Nucleus accumbens (tissue), 56 donors: Measurements from ENCODE around the gene WASL.

Experiments
- DNase-seq, 56 donors: peaks; one replicate each; lab custom pipeline; 2025; lab: John Stamatoyannopoulos, UW

WASL gene

DNA sequence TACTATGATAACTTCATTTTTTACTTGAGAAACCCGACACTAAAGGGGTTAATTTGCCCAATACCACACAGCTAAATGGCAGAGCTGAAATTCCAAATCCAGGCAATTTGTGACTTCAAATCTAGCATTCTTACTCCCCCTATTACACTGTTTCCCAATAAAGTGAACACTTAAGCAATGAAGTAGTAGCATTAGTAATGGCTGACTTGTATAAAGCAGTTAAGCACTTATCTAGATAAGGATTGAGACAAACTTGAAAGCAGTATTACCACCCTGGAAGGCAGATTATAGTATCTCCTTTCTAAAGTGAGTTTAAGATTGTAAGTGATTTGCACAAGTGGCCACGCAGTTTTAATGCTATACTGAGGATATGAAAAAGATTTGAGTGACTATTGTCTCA is 39.3 kb downstream of the WASL start:
- DNase-seq = no peak

- no peak for DNase-seq
These were observed 43.4 kb downstream of the WASL start for GRCh38 chr7:123705211-123705901.

DNA sequence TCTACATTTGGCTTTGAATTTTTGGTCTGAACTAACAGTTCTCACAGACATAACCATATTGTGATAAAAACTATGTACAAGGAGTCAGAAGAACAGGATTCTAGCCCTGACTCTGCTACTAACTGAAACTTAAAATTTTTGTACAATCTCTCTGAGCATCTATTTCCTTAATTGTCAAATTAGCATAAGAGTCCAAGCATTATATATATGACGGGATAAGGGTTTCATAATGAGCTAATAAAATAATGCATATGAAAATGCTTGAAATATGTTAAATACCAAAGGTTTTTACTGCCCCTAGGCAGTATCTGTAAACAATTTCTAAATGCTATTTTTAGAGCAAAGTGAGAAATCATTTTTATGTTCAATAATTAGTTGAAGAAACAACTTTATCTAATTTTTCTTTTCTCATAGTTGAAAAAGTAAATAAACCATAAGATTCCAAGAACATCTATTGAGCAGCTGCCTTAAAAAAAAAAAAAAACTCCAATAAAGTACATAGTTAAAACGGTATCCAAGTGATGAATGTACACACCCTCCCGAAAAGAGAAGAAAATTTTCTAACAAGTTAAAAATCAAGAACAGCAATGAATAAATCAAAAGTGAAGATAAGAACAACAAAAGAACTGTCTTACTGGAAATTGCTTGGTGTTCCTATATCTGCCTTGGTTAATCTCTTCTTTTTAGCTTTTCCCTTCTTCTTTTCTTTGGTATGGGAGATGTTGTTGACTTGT is 52.7 kb downstream of the WASL start:
- no peak for DNase-seq

GRCh38 chr7:123692471-123692877 is 56.3 kb downstream of the WASL start:
- no peak for DNase-seq

GRCh38 chr7:123690550-123690949 is 58.3 kb downstream of the WASL start:
- DNase-seq = no peak

DNA sequence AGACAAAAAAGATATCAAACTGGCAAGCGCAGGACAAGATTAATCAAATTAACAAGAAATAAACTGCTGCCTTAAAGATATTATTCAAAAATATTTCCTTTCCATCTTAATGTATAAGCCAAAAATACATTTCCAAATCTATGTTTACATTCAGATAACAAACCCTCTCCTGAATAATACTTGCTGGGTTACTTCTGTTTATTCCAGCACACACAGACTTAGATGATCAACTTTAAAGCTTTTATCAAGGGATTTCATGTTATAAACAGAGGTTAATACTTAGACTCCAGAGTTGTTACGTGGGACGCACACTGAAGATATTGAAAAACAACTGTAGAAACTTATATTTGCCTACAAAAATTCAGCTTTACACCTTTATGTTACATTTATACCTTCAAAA is 59.6 kb downstream of the WASL start:
- no peak for DNase-seq

GRCh38 chr7:123687727-123688126 is 61.1 kb downstream of the WASL start:
- no peak for DNase-seq

- no peak for DNase-seq
These were observed 61.6 kb downstream of the WASL start for GRCh38 chr7:123687161-123687560.

DNA sequence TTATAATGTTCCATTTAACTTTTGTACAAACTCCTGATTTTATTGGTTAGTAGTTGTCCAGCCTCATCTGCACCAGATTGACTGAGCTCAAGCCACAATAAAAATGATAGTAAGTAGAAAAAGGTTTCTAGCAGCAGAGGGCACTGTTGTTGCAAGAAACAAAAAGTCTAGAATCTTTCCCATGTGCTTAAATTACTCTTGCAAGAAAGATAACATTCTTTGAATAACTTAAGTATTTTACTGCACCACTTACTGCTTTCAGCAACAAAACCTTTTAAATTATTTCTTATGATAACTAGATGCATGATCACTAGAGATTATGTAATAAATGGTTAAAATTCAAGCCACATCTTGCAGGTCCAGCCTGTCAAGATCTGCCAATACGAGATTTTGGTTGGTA is 66.1 kb downstream of the WASL start:
- DNase-seq = no peak

DNA sequence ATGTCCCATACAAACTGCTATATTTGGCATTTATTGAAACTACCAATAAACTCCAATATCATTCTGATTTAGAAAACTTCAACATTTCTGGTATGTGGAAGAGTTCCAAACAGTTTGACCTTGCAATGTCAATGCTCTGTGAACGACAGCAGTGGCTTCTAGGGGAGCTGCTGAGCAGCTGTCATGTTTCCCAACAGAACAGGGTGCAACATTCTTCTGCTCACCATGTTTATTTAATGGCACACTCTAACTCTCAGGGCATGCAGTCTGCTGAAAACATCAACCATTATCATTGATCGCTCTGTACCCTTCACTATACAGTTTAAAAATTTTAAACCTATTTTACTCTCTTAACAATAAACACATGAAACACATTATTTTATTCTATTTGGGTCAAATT is 67.2 kb downstream of the WASL start:
- no peak for DNase-seq

DNA sequence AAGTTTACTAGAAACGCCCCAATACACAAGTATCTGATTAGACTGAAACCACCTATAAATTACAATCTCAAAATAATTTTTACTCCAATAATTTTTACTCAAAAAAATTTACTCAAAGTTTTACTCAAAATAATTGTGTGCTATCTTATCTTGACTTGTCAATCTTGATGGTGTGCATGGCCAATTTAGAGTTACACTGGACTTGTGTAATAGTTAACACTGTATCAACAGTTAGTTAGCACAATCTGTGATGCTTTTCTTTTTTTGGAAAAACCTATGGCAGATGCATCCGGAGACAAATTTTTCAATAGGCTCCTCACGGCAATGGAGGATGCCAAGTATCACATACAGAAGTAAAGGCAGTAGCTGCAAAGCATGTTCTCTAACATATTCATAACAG is 68.2 kb downstream of the WASL start:
- no peak for DNase-seq

GRCh38 chr7:123679614-123680013 is 69.2 kb downstream of the WASL start:
- no peak for DNase-seq

DNA sequence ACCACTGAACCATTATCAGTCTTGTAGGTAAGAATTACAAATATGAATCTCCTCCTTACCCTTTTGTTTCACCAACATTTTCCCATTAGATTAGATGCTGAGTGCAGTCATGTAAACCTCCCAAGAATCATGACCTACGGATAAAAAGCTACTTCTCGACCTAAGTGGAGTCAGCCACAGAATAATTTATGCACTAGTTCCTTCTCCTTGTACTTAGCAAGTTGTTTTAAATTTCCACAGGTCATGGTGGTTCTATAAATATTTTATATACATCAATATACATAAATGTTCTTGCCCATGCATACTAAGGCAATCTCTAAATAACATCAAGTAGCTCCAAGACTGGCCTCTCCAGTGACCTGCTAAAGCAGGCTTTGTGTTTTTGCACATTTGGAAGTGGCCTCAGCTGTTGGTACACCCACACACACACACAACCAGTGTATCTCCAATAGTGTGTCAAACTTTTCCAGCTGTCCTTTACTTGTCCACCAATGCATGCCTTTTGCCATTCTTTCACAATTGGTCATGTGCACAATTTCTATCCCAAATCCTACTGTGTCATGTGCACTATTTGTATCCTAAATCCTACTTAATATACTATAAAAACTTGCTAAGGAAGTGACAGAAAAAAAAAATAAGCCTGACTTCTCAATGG is 71.6 kb downstream of the WASL start:
- DNase-seq = no peak

GRCh38 chr7:123675181-123675473 is 73.7 kb downstream of the WASL start:
- no peak for DNase-seq

- DNase-seq = no peak
These were observed 74.2 kb downstream of the WASL start for GRCh38 chr7:123674399-123675180.

GRCh38 chr7:123673752-123674398 is 74.9 kb downstream of the WASL start:
- no peak for DNase-seq

DNA sequence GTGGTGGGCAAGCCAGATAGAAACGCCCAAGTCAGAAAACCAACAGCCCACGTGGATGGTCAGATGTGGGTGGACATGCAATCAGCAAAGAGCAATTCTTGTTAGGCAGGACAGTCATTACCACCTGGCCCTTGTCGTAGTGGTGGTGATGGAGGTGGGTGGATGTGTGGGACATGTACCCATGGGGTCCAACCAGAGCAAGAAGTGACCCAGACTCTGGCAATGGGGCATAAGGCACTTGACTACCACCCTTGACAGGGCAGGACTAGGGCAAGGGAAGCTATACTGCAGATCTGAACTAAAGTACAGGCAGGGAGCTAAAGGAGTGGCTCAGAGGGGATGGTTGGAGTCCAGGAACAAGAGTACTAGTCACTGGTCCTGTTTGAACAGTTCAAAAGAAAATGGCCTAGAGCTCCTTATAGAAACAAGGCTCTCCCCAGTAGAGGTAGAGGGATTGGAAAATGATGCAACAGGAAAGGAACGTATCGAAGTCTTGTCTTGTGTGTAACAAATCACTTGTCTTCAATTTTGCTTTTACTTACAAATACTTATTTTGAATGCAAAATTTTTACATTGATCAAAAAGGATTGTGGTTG is 75.6 kb downstream of the WASL start:
- DNase-seq = no peak

DNA sequence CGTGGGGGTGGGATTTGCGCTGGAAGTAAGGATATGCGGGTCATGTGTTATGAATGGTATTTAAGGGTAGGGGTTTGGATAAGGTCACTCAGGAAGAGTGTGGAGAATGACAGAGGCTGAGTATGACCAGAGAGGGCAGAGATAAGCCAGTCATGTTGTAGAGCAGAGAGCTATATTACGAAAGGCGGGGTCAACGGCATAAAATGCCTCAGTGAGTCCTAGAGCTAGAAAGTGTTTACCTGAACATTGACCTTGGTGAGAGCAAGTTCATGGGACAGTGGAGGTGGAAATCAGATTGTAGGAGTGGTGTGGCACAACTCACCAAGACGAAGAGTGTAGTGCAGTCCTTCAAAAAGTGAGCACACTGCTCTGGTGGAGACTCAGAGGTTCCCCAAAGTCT is 79.3 kb downstream of the WASL start:
- no peak for DNase-seq

- DNase-seq = no peak
These were observed 82.3 kb downstream of the WASL start for GRCh38 chr7:123666492-123666891.

DNA sequence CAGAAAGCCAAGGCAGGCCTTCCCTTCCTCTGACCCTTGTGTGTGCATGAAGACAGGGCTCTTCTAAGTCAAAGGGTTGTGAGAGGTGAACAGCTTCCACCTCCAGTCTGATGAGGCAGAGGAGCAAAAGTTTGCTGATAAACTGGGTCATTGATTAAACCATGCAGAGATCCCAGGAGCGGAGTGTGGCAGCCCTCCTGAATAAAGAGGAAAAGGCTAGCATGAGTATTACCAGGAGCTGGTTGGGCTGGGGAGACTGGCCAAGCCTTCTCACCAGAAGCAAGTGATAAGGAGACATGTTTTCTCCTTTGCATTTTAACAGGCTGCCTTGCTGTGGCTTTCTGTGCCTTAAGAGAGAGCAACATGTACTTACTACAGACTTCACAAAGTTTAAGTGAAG is 82.9 kb downstream of the WASL start:
- no peak for DNase-seq
